BJ (cell line): ENCODE results near the gene CDC25B. TPM values are rescaled to one million over a fixed set of nuclear protein-coding genes. Genes with fewer than 3 reads are reported as not detected.
A peak's percentile ranks its signal among the peaks of the same experiment; 100 is the strongest.

Experiments used
- CTCF ChIA-PET: fragments of 350-600 bp; formaldehyde crosslinking; extraction: SDS; loops from one replicate; lab custom pipeline; 2021; ENCODE audit warnings: antibody characterized with exemption, inconsistent platforms; lab: Yijun Ruan, JAX
- POLR2A ChIA-PET: fragments of 300-600 bp; sonication (Branson Sonifier 250); formaldehyde crosslinking; extraction: SDS; loops from one replicate; lab custom pipeline; 2021; ENCODE audit warnings: antibody characterized with exemption; lab: Charles Lee
- DNase-seq: peaks from one replicate; pipeline ENCODE4 v3.0.0-alpha.2; 2011; ENCODE audit warnings: low read depth
- H3K27me3 ChIP-seq: 2 replicates; pipeline ENCODE4 v1.6.0; 2011; ENCODE audit warnings: low read length; ENCODE audit not compliant: control insufficient read depth, insufficient read depth
- H3K36me3 ChIP-seq: 2 replicates; pipeline ENCODE4 v1.5.1; 2011; ENCODE audit warnings: low read length; ENCODE audit not compliant: control insufficient read depth, insufficient read depth
- H3K4me3 ChIP-seq: 2 replicates; pipeline ENCODE4 v1.5.1; 2011; ENCODE audit warnings: low read depth, mild to moderate bottlenecking, control low read depth, low read length
- CTCF ChIP-seq: IDR thresholded peaks from 2 replicates; pipeline ENCODE4 v1.5.1; 2011; ENCODE audit warnings: low read depth, mild to moderate bottlenecking, control low read depth, inconsistent platforms, low read length, moderate library complexity; ENCODE audit not compliant: insufficient read depth
- polyA plus RNA-seq: library from polyadenylated mRNA; depleted of rRNA; stranded (reverse); fragments of >200 nt; gene quantifications from 2 replicates; pipeline ENCODE4 v1.2.3, GENCODE V29; 2011

CDC25B gene
- polyA plus RNA-seq, 1 experiment: 68.1 TPM

GRCh38 chr20:3749689-3750531, 46.2 kb upstream of the CDC25B start:
- Histone ChIP-seq H3K4me3 (no peak overlapping the region), H3K27me3 (no peaks in the 10 kb centered on the region), H3K36me3 (no peaks in the 10 kb centered on the region)
- DNase-seq: no peak
- POLR2A ChIA-PET: no interaction called here
- TF ChIP-seq CTCF: peak; percentile 31; the same call in 1 of the 2 replicates
- CTCF ChIA-PET: interaction anchor here (0.5 to 2.1 kb wide), 7 partner anchors 13 to 73 kb away, joined by 3 to 6 read pairs (median 4); partner anchors contain the start of genes AP5S1 and CENPB

- Histone ChIP-seq H3K4me3 (no peak overlapping the region), H3K27me3 (no peaks in the 10 kb centered on the region), H3K36me3 (peaks cover 2% of the 10 kb centered on the region; the same call in 1 of the 2 replicates)
- ChIA-PET POLR2A (no interaction called here), CTCF (interaction anchor here (0.6 to 1.5 kb wide), 6 partner anchors 35 to 334 kb away, joined by 3 to 5 read pairs (median 4); partner anchors contain the start of gene AP5S1)
- DNase-seq: no peak
- no peak for TF ChIP-seq CTCF
Measured at GRCh38 chr20:3751305-3751674, 44.8 kb upstream of the CDC25B start.

GRCh38 chr20:3751675-3752385, 44.3 kb upstream of the CDC25B start:
- H3K4me3 ChIP-seq: no peak overlapping the region
- no peak for DNase-seq
- peaks cover 2% of the 10 kb centered on the region; the same call in 1 of the 2 replicates for H3K36me3 ChIP-seq
- POLR2A ChIA-PET: no interaction called here
- no peaks in the 10 kb centered on the region for H3K27me3 ChIP-seq
- no peak for TF ChIP-seq CTCF
- CTCF ChIA-PET: interaction anchor here (0.6 to 6.7 kb wide), 12 partner anchors 11 to 334 kb away, joined by 3 to 51 read pairs (median 4); partner anchors contain the start of genes ADISSP, AP5S1 and SPEF1

- H3K4me3 ChIP-seq: no peak overlapping the region
Measured at GRCh38 chr20:3752386-3752759, 43.7 kb upstream of the CDC25B start.

More at GRCh38 chr20:3752386-3752759, 43.7 kb upstream of the CDC25B start:
- DNase-seq: no peak
- peaks cover 2% of the 10 kb centered on the region; the same call in 1 of the 2 replicates for H3K36me3 ChIP-seq
- ChIA-PET CTCF (interaction anchor here (0.6 to 6.7 kb wide), 27 partner anchors 9 to 358 kb away, joined by 3 to 51 read pairs (median 4); partner anchors contain the start of genes ADISSP, AP5S1, CENPB and HSPA12B), POLR2A (no interaction called here)
- no peaks in the 10 kb centered on the region for H3K27me3 ChIP-seq
- no peak for TF ChIP-seq CTCF
